Heart right ventricle (tissue), 16 donors: ENCODE data around the gene COL15A1. TPM values are rescaled to one million over a fixed set of nuclear protein-coding genes. Genes with fewer than 3 reads are reported as not detected.

ENCODE experiments used
- ATAC-seq, 8 donors: fragments of 200-7000 bp; cut with Tn5 transposase; one replicate each; pipeline ENCODE4 v1.9.1; 2020; ENCODE audit warnings: mild to moderate bottlenecking in 8 of 8, moderate library complexity in 8 of 8, moderate number of reproducible peaks in 1 of 8
- DNase-seq, 2 donors: peaks; one replicate each; pipeline ENCODE4 v3.0.0-alpha.2; 2020
- H3K27ac ChIP-seq, 10 donors: fragments of 200-600 bp; sonication (generic) in 2 of 10; one replicate each; pipeline versions ENCODE4 v1.5.0 to v1.8.0; 2020 to 2022; ENCODE audit warnings: mild to moderate bottlenecking in 3 of 10
- H3K27me3 ChIP-seq, 7 donors: fragments of 200-600 bp; one replicate each; pipeline ENCODE4 v1.8.0; 2021 to 2022; ENCODE audit warnings: mild to moderate bottlenecking in 2 of 7
- H3K36me3 ChIP-seq, 9 donors: fragments of 200-600 bp; sonication (generic) in 1 of 9; one replicate each; pipeline versions ENCODE4 v1.5.0 to v1.8.0; 2020 to 2022; ENCODE audit warnings: mild to moderate bottlenecking in 2 of 9
- H3K4me1 ChIP-seq, 9 donors: fragments of 200-600 bp; sonication (generic) in 1 of 9; one replicate each; pipeline versions ENCODE4 v1.5.0 to v1.8.0; 2020 to 2022; ENCODE audit warnings: mild to moderate bottlenecking in 4 of 9
- H3K4me3 ChIP-seq, 10 donors: fragments of 200-600 bp; sonication (generic) in 2 of 10; one replicate each; pipeline versions ENCODE4 v1.5.0 to v1.8.0; 2020 to 2022; ENCODE audit warnings: mild to moderate bottlenecking in 7 of 10, moderate library complexity in 2 of 10
- H3K9me3 ChIP-seq, 11 donors: fragments of 200-600 bp in 10 of 11; sonication (generic) in 2 of 11; one replicate each; pipeline versions ENCODE4 v1.5.0 to v1.8.0; 2013 to 2022; ENCODE audit warnings: mild to moderate bottlenecking in 2 of 11, control low read depth in 1 of 11, moderate library complexity in 1 of 11
- CTCF ChIP-seq, 9 donors: fragments of 200-600 bp; sonication (generic) in 2 of 9; IDR thresholded peaks; one replicate each; pipeline versions ENCODE4 v1.5.0 to v1.8.0; 2021 to 2022; ENCODE audit warnings: antibody characterized with exemption in 9 of 9, mild to moderate bottlenecking in 5 of 9, moderate library complexity in 1 of 9
- WGBS, 2 donors: extraction: QIAGEN DNeasy Blood & Tissue Kit; methylation state at CpG; one replicate each; pipeline ENCODE4 v1.1.7; 2013; ENCODE audit warnings: inconsistent platforms in 1 of 2; 5-methylcytosine and 5-hydroxymethylcytosine counted together
- intact Hi-C, 10 donors: fragments of 100-400 bp; cut with DNase I; formaldehyde crosslinking; loops; one replicate each; pipeline versions ENCODE4 v1.11.1 to v1.14.2; 2022
- long read RNA-seq, 3 donors: library from polyadenylated mRNA; unstranded; transcript quantifications; one replicate each; pipeline ENCODE4 v2.0.0, GENCODE V29; 2020 to 2021
- polyA plus RNA-seq, 2 donors: library from polyadenylated mRNA; stranded (reverse); fragments of 200-250 nt; gene quantifications; one replicate each; pipeline ENCODE4 v1.2.3, GENCODE V29; 2013
- total RNA-seq, 10 donors: library from RNA; stranded (reverse); fragmentation: NEBNext Ultra II Directional in 3 of 10; extraction: Animal tissue kit (Norgen Biotek cat#: 25700) in 3 of 10; gene quantifications; one replicate each; pipeline versions ENCODE4 v1.2.1 to v1.2.4, GENCODE V29; 2021 to 2023
- donor health status: Arrhythmogenic right ventricular cardiomyopathy.
- donor health status: ischemic (EF 13 %, LVEDD 7.1; RV severe dilation, severe dysfunction).
- donor health status: healthy with polysubstance abuse.
- donor health status: DM: no; HTN: yes; CAD: no.
- donor health status: DM: no; HTN: no; CAD: no.
- donor health status: ischemic (EF 25% LVEDD 6.9; RV normal size, moderate dysfunction).
- donor health status: ischemic (EF 25% LVEDD 5.7; RV mildly dilated, moderate dysfunction).
- donor health status: healthy.
- donor health status: DM: yes; HTN: yes; CAD: no.
- donor health status: Ischemic cardiomyopathy.
- donor health status: ischemic (EF 35%, LVEDD 5.7; RV mildly dilated, moderate dysfunction).
- donor health status: nonischemic (EF 11% LVEDD 7.7; RV severe dilation, severe dysfunction).
- donor health status: DM: yes; HTN: yes; CAD: no.
- donor health status: PGD.
- donor health status: ischemic (EF 29% LVEDD 5.4; RV normal size, mild dysfunction).
- donor health status: nonischemic (EF 23%, LVEDD 6.1; RV moderate dilation, normal function).

Gene COL15A1
- total RNA-seq (10 to 100 TPM; 31.0 to 64.8 (median 52.9) TPM), polyA plus RNA-seq (10 to 100 TPM; 25.6 to 27.0 TPM)
- long read RNA-seq, donor 1, full-length matches to known transcripts = 34 of 83 reads
- long read RNA-seq, donor 1, partial matches to known transcripts = 42 of 83 reads
- long read RNA-seq, donor 1, other reads (novel, unspliced or antisense) = 7 of 83 reads
- long read RNA-seq, donor 2, full-length matches to known transcripts = 61 of 143 reads
- long read RNA-seq, donor 2, partial matches to known transcripts = 61 of 143 reads
- long read RNA-seq, donor 2, other reads (novel, unspliced or antisense) = 21 of 143 reads
- long read RNA-seq, donor 3, full-length matches to known transcripts = 10 of 63 reads
- long read RNA-seq, donor 3, partial matches to known transcripts = 39 of 63 reads
- long read RNA-seq, donor 3, other reads (novel, unspliced or antisense) = 14 of 63 reads

- no peak for TF ChIP-seq CTCF (IDR thresholded peaks at IDR 0.05)
- peaks cover 0 to 16% (median 0%) of the 10 kb centered on the region in 9 donors for H3K36me3 ChIP-seq
- peak within 1 kb of the TSS; percentile 62 to 96 (median 86) for H3K27ac ChIP-seq
- intact Hi-C loops = loop anchor here in 3 of 10 donors (5.0 to 10.0 kb wide), 2 partner anchors 34 to 79 kb away; no protein-coding TSS in a partner anchor
- peak within 1 kb of the TSS; percentile 54 to 88 (median 74) for H3K4me3 ChIP-seq
- WGBS, 2 donors = 0 to 1% methylated on average over 36 to 58 of the region's 58 CpGs
- peaks cover 0 to 53% (median 0%) of the 10 kb centered on the region in 7 donors for H3K27me3 ChIP-seq
- H3K4me1 ChIP-seq = peaks cover 3 to 88% (median 35%) of the 10 kb centered on the region in 9 donors
- peak in 1 of 2 donors; percentile 40 for DNase-seq
- peak; percentile 50 to 79 (median 67) for ATAC-seq
- H3K9me3 ChIP-seq = no peaks in the 10 kb centered on the region
Measured at GRCh38 chr9:98943682-98944056, at the start of gene COL15A1. Gene COL15A1, plus strand, starts transcription at chr9:98943907. Its CDS starts 155 bp downstream, at chr9:98944062.

GRCh38 chr9:98894171-98894570, 49.5 kb upstream of the COL15A1 start:
- no peaks in the 10 kb centered on the region for H3K36me3 ChIP-seq
- H3K27ac ChIP-seq = peak overlapping the region in 5 of 10 donors; percentile 49 to 64 (median 50)
- intact Hi-C loops = no loop called here
- ATAC-seq = no peak
- H3K4me1 ChIP-seq = peaks cover 0 to 57% (median 26%) of the 10 kb centered on the region in 9 donors
- no peak overlapping the region for H3K4me3 ChIP-seq
- 79 to 85% methylated on average over 3 of the region's 3 CpGs for WGBS, 2 donors
- H3K27me3 ChIP-seq = no peaks in the 10 kb centered on the region
- TF ChIP-seq CTCF (IDR thresholded peaks at IDR 0.05) = no peak
- H3K9me3 ChIP-seq = peaks cover 0 to 22% (median 0%) of the 10 kb centered on the region in 11 donors
- no peak for DNase-seq

GRCh38 chr9:98894761-98895160, 48.9 kb upstream of the COL15A1 start:
- 69 to 74% methylated on average over 3 of the region's 3 CpGs for WGBS, 2 donors
- no peaks in the 10 kb centered on the region for H3K27me3 ChIP-seq
- H3K36me3 ChIP-seq = no peaks in the 10 kb centered on the region
- peaks cover 0 to 22% (median 0%) of the 10 kb centered on the region in 11 donors for H3K9me3 ChIP-seq
- H3K4me3 ChIP-seq = no peak overlapping the region
- intact Hi-C loops = no loop called here
- no peak for TF ChIP-seq CTCF (IDR thresholded peaks at IDR 0.05)
- no peak for DNase-seq
- peak in 1 of 8 donors; percentile 38 for ATAC-seq
- H3K27ac ChIP-seq = peak overlapping the region in 6 of 10 donors; percentile 49 to 64 (median 51)
- H3K4me1 ChIP-seq = peaks cover 0 to 57% (median 26%) of the 10 kb centered on the region in 9 donors

- Histone ChIP-seq H3K27me3 (no peaks in the 10 kb centered on the region), H3K9me3 (peaks cover 0 to 22% (median 0%) of the 10 kb centered on the region in 11 donors), H3K4me3 (no peak overlapping the region), H3K36me3 (no peaks in the 10 kb centered on the region), H3K4me1 (peaks cover 0 to 51% (median 22%) of the 10 kb centered on the region in 9 donors), H3K27ac (no peak overlapping the region)
- 92 to 94% methylated on average over 2 of the region's 2 CpGs for WGBS, 2 donors
- DNase-seq (no peak), ATAC-seq (no peak)
- no peak for TF ChIP-seq CTCF (IDR thresholded peaks at IDR 0.05)
- intact Hi-C loops = no loop called here
Measured at GRCh38 chr9:98896632-98897031, 47.1 kb upstream of the COL15A1 start.
